CD4-positive, alpha-beta T cell treated with Interleukin-15 for 4 hours (primary cell): ENCODE results near the gene IL24.
"Not testable (repeated sequence)": the region's sequence is repeated elsewhere in the genome, so short reads cannot be mapped to it uniquely, and the experiment has no call there.

Experiments
- DNase-seq: peaks from one replicate; pipeline ENCODE4 v3.0.0-alpha.2; 2020; ENCODE audit warnings: low spot score

The IL24 gene

DNA sequence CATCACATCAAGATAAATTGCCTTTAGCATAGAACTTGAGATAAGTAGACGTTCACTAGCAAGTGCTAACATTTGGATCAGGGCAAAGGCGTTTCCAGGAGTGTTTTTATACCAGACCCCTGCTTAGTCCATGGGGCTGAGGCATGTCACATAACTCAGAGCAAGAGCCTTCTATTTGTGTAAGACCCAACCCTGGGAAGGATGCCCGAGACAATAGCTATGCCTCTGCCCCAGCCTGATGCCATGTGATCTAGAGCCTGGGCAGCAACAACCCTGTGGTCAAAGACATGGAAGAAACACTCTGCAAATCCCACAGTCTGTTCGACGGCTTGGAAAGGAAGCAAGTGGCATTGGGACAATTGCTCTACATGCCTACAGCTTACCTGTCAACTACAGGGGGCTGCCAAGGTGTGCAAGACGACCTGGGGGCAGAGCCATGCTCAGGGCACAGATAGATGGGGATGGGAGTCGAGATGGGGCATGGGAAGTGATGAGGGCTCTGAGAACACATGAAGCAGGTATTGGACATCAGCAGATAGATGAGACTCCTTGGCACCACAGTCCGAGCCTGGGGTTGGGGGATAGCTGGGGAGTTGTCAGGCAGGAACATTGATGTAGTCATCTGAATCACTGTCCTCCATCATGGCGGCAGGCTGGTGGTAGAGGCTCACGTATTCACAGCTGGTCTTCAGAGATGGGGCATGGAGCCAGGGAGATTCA, 7.3 kb downstream of the IL24 start:
- no peak for DNase-seq

- DNase-seq: peak; percentile 46
Measured at GRCh38 chr1:206905295-206906164, 8.3 kb downstream of the IL24 start.

- no peak for DNase-seq
Measured at GRCh38 chr1:206907304-206907991, 10.2 kb downstream of the IL24 start.

DNA sequence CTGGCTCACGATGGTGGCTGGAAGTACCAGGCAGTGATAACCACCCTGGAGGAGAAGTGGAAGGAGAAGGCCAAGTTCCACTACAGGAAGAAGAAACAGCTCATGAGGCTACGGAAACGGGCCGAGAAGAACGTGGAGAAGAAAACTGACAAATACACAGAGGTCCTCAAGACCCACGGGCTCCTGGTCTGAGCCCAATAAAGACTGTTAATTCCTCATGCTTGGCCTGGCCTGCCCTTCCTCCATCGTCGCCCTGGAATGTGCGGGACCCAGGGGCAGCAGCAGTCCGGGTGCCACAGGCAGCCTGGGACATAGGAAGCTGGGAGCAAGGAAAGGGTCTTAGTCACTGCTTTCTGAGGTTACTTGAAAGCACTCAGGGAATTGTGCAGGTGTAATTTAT, 10.8 kb downstream of the IL24 start:
- DNase-seq: no peak

- DNase-seq: peak; percentile 34
Measured at GRCh38 chr1:206909161-206909882, 12.1 kb downstream of the IL24 start.

DNA sequence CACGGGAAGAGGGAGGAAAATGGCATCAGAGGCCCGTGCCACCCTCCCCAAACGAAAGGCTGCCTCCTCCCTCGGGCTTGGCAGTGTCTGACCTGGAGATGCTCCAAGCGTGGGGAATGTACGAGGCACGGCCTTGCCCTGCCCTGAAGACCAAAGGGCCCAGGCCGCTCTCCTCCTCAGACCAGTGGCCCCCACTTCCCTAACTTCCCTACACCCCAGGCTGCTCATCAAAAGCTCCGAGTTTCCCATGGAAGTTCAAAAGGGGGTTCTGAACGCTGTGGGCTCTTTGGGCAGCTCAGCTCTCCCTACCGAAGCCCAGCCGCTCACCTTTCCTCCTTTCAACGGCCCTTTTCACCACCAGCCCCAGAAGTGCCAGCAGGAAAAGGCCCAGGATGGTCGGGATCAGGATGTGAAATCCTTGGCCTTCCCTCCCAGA, 12.7 kb downstream of the IL24 start:
- DNase-seq: no peak

DNA sequence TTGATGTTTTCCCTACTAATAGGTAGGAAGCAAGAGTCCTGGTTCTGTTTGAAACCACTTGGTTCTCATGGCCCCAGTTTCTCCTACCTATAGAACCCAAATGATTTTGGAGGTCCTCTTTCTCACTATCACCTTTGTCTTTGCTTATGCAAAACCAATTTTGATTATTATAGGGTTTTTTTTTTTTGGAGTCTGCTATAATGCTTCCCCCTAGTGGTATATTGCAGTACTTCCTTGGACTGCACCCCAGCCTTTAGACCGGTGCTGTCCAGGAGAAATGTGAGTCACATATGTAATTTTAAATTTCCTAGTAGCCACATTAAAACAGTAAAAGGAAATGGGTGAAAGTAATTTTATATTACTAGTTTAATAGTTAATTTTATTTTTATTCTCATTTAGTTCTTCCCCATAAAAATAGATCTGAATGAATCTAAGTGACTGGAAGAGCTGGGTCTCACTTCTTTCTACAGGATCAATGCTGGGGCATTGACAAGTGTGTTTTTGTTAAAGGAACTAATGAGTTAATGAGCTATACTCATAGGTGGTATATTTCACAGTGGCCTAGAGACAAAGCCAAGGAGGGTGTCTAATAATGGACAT, 13.9 kb downstream of the IL24 start:
- peak; percentile 74 for DNase-seq

- DNase-seq: peak; percentile 75
Measured at GRCh38 chr1:206912445-206913095, 15.3 kb downstream of the IL24 start.

- no peak for DNase-seq
Measured at GRCh38 chr1:206913766-206914537, 16.7 kb downstream of the IL24 start.

DNA sequence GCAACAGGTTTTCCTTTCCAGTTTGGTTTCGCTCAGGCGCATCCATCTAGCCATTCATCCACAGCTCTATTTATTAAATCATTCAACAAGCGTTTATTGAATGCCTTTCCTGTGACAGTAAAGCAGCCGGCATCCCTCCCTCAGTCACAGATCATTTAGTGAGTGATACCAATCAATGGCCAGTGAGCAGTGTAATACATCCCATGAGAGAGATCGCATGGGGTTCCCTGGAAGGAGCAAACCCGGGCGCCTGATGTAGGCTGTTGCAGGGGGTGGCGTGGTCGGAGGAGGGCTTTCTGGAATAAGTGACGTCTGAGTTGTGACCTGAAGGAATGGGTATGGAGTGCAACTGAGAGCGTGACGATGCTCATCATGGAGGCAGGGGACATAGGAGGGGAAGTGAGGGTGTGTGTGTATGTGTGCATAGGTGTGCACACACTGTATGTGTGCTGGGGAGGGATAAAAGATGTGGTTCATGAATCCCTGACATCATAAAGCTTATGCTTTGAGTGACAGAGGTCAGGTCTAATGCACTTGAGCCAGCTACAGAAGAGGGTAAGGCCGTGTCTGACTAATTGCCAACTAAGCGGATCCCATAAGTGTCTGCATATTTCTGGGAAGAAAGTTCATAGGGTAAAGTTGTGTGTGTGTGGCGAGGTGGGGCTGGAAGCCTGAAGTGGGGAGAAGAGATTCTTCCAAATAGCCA, 17.9 kb downstream of the IL24 start:
- DNase-seq: no peak

- DNase-seq: no peak
Measured at GRCh38 chr1:206916000-206916709, 18.9 kb downstream of the IL24 start.

GRCh38 chr1:206918076-206918475, 20.8 kb downstream of the IL24 start:
- no peak for DNase-seq

GRCh38 chr1:206921772-206922265, 24.6 kb downstream of the IL24 start, which contains the start of gene FCMR:
Gene FCMR, minus strand, starts transcription at chr1:206921941. Its CDS starts 87 bp downstream, at chr1:206921854.
- DNase-seq: peak; percentile 60

- DNase-seq: no peak
Measured at GRCh38 chr1:206922524-206922923, 25.3 kb downstream of the IL24 start.

DNA sequence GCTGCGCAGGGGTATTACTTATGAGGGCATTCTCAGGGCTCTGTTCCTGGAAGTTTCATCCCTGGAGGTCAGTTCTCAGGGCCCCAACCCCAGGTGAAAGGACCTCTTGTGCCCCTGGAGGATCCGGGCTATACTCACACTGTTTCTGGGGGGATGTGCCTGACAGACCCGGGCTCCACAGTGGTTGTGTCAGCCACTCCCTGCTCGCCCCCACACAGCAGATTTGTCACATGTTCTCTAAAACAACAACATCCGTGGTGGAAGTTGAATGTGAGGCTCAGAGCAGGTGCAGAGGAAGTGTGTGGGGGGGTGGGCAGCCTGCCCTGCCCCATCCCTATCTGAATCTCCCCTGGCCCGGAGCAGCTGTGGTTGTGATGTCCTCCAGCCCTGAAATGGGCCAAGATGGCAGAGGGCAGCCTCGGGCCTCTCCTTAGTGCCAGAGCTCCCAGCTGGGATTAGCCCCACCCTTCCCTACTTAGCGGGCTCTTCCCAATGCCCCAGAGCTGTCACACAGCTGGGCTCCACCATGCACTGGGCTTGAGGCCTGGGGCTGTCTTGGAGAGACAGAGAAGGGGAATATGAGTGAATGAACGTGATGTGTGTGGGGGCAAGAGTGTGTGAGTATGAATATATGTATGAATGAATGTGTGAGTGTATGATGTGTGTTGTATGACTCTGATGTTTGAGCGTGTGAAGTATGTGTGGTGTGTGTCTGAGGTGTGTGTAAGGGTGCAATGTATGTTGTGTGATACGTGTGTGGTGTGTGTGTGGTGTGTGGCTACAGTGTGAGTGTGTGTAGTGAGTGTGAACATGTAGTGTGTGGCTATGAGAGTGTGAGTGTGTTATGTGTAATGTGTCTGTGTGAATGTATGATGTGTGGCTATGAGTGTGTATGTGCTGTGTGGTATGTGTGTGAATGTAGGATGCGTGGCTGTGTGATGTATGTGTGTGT, 26.0 kb downstream of the IL24 start:
- DNase-seq: peak; percentile 68

GRCh38 chr1:206923961-206924557, 26.8 kb downstream of the IL24 start:
- not testable (repeated sequence) for DNase-seq

- DNase-seq: no peak
Measured at GRCh38 chr1:206924592-206925105, 27.4 kb downstream of the IL24 start.
